Lower leg skin (tissue), 4 donors: ENCODE measurements around the gene WASF3. TPM values are rescaled to one million over a fixed set of nuclear protein-coding genes. Genes with fewer than 3 reads are reported as not detected.

Experiments used
- DNase-seq, 2 donors: peaks; one replicate each; pipeline ENCODE4 v3.0.0-alpha.2; 2019; ENCODE audit warnings: low spot score in 2 of 2
- H3K4me3 ChIP-seq: fragments of 200-600 bp; sonication (generic); 2 replicates; pipeline ENCODE4 v1.5.1; 2017; ENCODE audit warnings: mild to moderate bottlenecking, low read depth; ENCODE audit not compliant: poor library complexity, severe bottlenecking
- POLR2A ChIP-seq, 2 donors: fragments of 450-650 bp; IDR thresholded peaks; one replicate each; pipeline ENCODE4 v1.6.1; 2016 to 2017; ENCODE audit warnings: antibody characterized with exemption in 2 of 2, mild to moderate bottlenecking in 1 of 2, moderate library complexity in 1 of 2
- WGBS, 2 donors: methylation state at CpG; one replicate each; pipeline ENCODE4 v1.1.5; 2018; 5-methylcytosine and 5-hydroxymethylcytosine counted together
- intact Hi-C: fragments of 100-400 bp; cut with DNase I; formaldehyde crosslinking; loops from one replicate; pipeline ENCODE4 v1.15.0; 2023; ENCODE audit warnings: low total_unique reads
- total RNA-seq, 4 donors: library from RNA; depleted of rRNA; stranded (reverse); fragments of >200 nt; gene quantifications; one replicate each; pipeline ENCODE4 v1.1.0, GENCODE V29; 2016
- TF ChIP-seq, protein P1 (sequence below), 3 donors: fragments of 450-650 bp; IDR thresholded peaks; one replicate each; pipeline ENCODE4 v1.5.1; 2016; ENCODE audit warnings: antibody characterized with exemption in 3 of 3, mild to moderate bottlenecking in 3 of 3, moderate library complexity in 2 of 3

The WASF3 gene
- total RNA-seq, 4 donors from 2014 or later = 3.4 to 12.8 (median 6.7) TPM

DNA sequence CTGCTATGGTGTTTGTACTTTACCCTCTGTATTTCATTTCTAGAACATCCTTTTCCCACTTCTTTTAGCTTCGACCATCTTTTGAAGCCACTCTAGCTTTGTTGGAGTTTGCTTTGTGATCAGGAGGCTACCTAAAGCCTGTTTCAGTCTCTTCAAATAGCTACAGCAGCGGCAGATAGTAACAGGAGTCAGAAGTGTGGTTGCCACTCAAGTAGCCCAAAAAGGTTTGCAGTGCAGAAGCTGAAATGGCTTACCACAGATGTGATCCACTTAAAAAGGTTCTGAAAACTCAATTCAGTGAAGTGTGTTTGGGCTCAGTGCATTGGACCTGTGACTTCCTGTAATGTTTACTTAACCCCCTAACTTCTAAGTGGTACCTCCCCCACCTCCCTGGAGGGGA lies 26.2 kb downstream of the WASF3 start:
- H3K4me3 ChIP-seq = no peak overlapping the region
- TF ChIP-seq, protein P1, sequence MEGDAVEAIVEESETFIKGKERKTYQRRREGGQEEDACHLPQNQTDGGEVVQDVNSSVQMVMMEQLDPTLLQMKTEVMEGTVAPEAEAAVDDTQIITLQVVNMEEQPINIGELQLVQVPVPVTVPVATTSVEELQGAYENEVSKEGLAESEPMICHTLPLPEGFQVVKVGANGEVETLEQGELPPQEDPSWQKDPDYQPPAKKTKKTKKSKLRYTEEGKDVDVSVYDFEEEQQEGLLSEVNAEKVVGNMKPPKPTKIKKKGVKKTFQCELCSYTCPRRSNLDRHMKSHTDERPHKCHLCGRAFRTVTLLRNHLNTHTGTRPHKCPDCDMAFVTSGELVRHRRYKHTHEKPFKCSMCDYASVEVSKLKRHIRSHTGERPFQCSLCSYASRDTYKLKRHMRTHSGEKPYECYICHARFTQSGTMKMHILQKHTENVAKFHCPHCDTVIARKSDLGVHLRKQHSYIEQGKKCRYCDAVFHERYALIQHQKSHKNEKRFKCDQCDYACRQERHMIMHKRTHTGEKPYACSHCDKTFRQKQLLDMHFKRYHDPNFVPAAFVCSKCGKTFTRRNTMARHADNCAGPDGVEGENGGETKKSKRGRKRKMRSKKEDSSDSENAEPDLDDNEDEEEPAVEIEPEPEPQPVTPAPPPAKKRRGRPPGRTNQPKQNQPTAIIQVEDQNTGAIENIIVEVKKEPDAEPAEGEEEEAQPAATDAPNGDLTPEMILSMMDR (IDR thresholded peaks at IDR 0.05) = no peak
- TF ChIP-seq POLR2A (IDR thresholded peaks at IDR 0.05) = no peak
- 83% methylated on average over 2 of the region's 2 CpGs for WGBS, 2 donors
- no peak for DNase-seq
- intact Hi-C loops = no loop called here

DNA sequence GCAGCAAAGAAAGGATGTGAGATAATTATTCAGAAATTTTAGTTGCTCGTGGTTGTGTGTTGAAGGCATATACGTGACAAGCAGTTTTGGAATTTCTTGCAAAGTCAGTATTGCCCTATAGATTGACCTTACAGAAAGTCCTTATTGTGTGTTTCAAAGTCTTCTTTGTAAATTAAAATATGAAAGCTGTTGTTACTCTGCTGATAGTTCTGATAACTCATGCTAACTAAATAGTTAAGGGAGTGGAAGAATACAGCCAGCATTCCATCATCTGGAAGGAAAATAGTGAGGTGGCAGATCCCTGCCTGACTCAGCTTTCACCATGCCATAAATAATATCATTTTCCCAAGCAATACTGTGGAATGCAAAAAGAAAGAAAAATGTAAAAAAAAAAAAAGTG lies 27.2 kb downstream of the WASF3 start:
- no peak overlapping the region for H3K4me3 ChIP-seq
- WGBS, 2 donors = 41 to 56% methylated on average over 2 of the region's 2 CpGs
- DNase-seq = no peak
- TF ChIP-seq, protein P1 (IDR thresholded peaks at IDR 0.05) = no peak
- no peak for TF ChIP-seq POLR2A (IDR thresholded peaks at IDR 0.05)
- intact Hi-C loops = no loop called here

DNA sequence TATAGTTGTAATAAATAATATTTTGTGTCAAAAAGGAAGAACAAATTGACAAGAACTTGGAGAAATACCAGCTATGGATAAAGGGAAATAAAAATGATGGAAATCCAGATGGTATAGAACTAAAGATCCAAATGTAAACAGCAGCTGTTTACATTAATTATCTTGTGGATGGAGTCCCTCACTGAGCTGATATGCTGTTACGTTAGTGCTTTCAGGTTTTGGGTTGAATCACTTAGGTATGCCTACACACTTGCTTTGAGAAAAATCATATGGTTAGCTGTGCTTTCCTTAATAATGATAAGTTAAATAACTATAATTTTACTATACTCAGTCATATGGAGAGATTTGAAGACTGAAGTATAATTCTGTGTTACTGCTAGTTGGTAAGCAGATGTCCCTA lies 27.7 kb downstream of the WASF3 start:
- H3K4me3 ChIP-seq = no peak overlapping the region
- TF ChIP-seq, protein P1 (IDR thresholded peaks at IDR 0.05) = no peak
- TF ChIP-seq POLR2A (IDR thresholded peaks at IDR 0.05) = no peak
- 57 to 64% methylated on average over 1 of the region's 1 CpG for WGBS, 2 donors
- no peak for DNase-seq
- intact Hi-C loops = no loop called here

DNA sequence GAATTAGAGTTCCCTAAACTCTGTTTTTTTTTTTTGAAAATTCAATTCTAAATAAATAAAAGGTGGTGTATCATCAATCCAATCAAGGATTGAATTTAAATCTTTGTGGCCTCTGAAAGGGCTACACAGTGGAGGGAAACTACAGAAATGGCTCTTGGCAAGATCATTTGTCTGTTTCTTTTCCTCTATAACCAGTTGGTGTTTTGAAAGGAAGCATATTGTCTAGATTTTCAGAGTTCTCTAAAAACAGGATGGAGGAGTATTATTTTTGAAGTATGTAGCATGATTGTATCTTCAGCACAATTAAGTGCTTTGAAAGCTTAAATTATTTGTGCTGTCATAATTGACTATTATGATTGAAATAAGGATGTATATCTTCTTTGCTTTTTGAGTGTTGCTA lies 29.8 kb downstream of the WASF3 start:
- intact Hi-C loops = no loop called here
- no peak for DNase-seq
- no peak overlapping the region for H3K4me3 ChIP-seq
- TF ChIP-seq, protein P1 (IDR thresholded peaks at IDR 0.05) = no peak

DNA sequence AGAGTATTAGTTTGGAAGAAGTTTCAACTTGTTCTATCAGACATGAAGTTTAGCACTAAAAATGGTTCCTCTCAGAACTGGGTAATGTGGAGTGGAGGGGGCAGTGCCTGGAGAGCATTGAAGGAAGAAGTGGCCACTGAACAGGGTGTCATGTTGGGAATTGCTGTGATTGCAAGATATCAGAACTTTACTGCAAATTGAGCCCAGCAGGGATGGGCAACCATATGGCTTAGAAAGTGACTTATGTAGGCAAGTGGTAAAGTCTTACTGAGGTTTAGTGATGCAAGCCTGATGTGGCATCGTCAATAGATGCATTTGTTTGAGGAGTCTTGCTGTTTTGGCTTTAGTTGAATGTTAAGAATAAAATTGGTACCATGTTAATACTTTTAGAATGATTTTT lies 31.7 kb downstream of the WASF3 start:
- intact Hi-C loops = no loop called here
- no peak for TF ChIP-seq POLR2A (IDR thresholded peaks at IDR 0.05)
- TF ChIP-seq, protein P1 (IDR thresholded peaks at IDR 0.05) = no peak
- WGBS, 2 donors = 94 to 97% methylated on average over 1 of the region's 1 CpG
- DNase-seq = no peak
- no peak overlapping the region for H3K4me3 ChIP-seq

DNA sequence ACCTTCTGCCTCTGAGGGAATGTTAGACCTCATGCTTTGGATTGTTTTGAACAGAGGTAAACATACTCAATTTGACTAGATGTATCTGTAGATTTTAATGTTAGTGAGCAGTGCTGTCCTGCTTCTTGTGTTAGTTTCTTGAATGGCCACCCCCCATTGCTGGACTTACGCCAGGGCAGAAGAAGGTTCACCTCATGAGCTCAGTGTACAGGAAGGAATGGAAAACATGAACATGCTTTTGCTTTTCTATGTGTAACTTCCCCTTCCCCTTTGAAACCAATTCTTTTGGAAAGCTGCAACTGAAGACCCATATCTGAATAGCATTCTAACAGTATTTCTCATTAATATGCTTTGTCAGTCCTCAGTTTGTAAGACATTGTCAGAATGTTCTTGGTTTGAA lies 32.3 kb downstream of the WASF3 start:
- 56 to 81% methylated on average over 1 of the region's 1 CpG for WGBS, 2 donors
- intact Hi-C loops = no loop called here
- H3K4me3 ChIP-seq = no peak overlapping the region
- no peak for DNase-seq
- no peak for TF ChIP-seq POLR2A (IDR thresholded peaks at IDR 0.05)
- TF ChIP-seq, protein P1 (IDR thresholded peaks at IDR 0.05) = no peak
